Neutrophil (primary cell): ENCODE measurements around the gene ID4.

ENCODE experiments used
- H3K27ac ChIP-seq: fragments of 200-600 bp; sonication (generic); 2 replicates; pipeline ENCODE4 v1.5.1; 2016; ENCODE audit warnings: mild to moderate bottlenecking, moderate library complexity
- H3K27me3 ChIP-seq: fragments of 200-600 bp; sonication (generic); 2 replicates; pipeline ENCODE4 v1.6.0; 2016; ENCODE audit warnings: mild to moderate bottlenecking
- H3K36me3 ChIP-seq: fragments of 200-600 bp; sonication (generic); 2 replicates; pipeline ENCODE4 v1.5.1; 2017
- H3K4me1 ChIP-seq, 2 experiments: fragments of 200-600 bp in 1 of 2; sonication (generic) in 1 of 2; 1 replicate in 1 of 2; 2 replicates in 1 of 2; pipeline versions ENCODE4 v1.5.1 to v1.6.1; 2013 to 2016; ENCODE audit warnings: low read depth in 1 of 2, low read length in 1 of 2, mild to moderate bottlenecking in 1 of 2, moderate library complexity in 1 of 2; ENCODE audit not compliant: control insufficient read depth in 1 of 2, insufficient read depth in 1 of 2
- H3K4me3 ChIP-seq, 2 experiments: fragments of 200-600 bp in 1 of 2; sonication (generic) in 1 of 2; 1 replicate in 1 of 2; 2 replicates in 1 of 2; pipeline ENCODE4 v1.5.1; 2013 to 2016; ENCODE audit warnings: low read depth in 1 of 2, low read length in 1 of 2, mild to moderate bottlenecking in 1 of 2, moderate library complexity in 1 of 2
- H3K9me3 ChIP-seq: fragments of 200-600 bp; sonication (generic); 2 replicates; pipeline ENCODE4 v1.5.1; 2016
- CTCF ChIP-seq: fragments of 200-600 bp; sonication (generic); IDR thresholded peaks from 2 replicates; pipeline ENCODE4 v1.5.1; 2016; ENCODE audit warnings: antibody characterized with exemption

Gene ID4

GRCh38 chr6:19845266-19846041 is 8.3 kb downstream of the ID4 start:
- TF ChIP-seq CTCF: no peak
- Histone ChIP-seq H3K4me1 (no peaks in the 10 kb centered on the region), H3K9me3 (no peaks in the 10 kb centered on the region), H3K27me3 (peaks cover 52% of the 10 kb centered on the region), H3K4me3 (no peak overlapping the region), H3K36me3 (no peaks in the 10 kb centered on the region), H3K27ac (no peak overlapping the region)

- Histone ChIP-seq H3K9me3 (no peaks in the 10 kb centered on the region), H3K36me3 (no peaks in the 10 kb centered on the region), H3K4me1 (no peaks in the 10 kb centered on the region), H3K4me3 (no peak overlapping the region), H3K27me3 (peaks cover 29% of the 10 kb centered on the region), H3K27ac (no peak overlapping the region)
- TF ChIP-seq CTCF: no peak
Observed at GRCh38 chr6:19848465-19849029, 11.4 kb downstream of the ID4 start.

GRCh38 chr6:19849196-19849595 is 12.0 kb downstream of the ID4 start:
- H3K36me3 ChIP-seq: no peaks in the 10 kb centered on the region
- H3K27ac ChIP-seq: no peak overlapping the region
- H3K9me3 ChIP-seq: no peaks in the 10 kb centered on the region
- peaks cover 23% of the 10 kb centered on the region for H3K27me3 ChIP-seq
- H3K4me1 ChIP-seq: no peaks in the 10 kb centered on the region
- no peak overlapping the region for H3K4me3 ChIP-seq
- no peak for TF ChIP-seq CTCF

- H3K9me3 ChIP-seq: no peaks in the 10 kb centered on the region
- H3K4me3 ChIP-seq: no peak overlapping the region
- peaks cover 17% of the 10 kb centered on the region for H3K27me3 ChIP-seq
- no peak overlapping the region for H3K27ac ChIP-seq
- no peak for TF ChIP-seq CTCF
- H3K4me1 ChIP-seq: no peaks in the 10 kb centered on the region
- no peaks in the 10 kb centered on the region for H3K36me3 ChIP-seq
Observed at GRCh38 chr6:19849755-19850154, 12.6 kb downstream of the ID4 start.

GRCh38 chr6:19851241-19852089 is 14.3 kb downstream of the ID4 start:
- H3K9me3 ChIP-seq: no peaks in the 10 kb centered on the region
- peaks cover 12% of the 10 kb centered on the region for H3K27me3 ChIP-seq
- H3K36me3 ChIP-seq: no peaks in the 10 kb centered on the region
- H3K27ac ChIP-seq: no peak overlapping the region
- H3K4me1 ChIP-seq: no peaks in the 10 kb centered on the region
- no peak overlapping the region for H3K4me3 ChIP-seq
- TF ChIP-seq CTCF: no peak
